Measurements from ENCODE around the gene MCRIP1. TPM values are rescaled to one million over a fixed set of nuclear protein-coding genes. Genes with fewer than 3 reads are reported as not detected.

MCRIP1 gene
- total RNA-seq, 2 donors from 2014 or later: 40.4 to 55.3 TPM

- ATAC-seq (no peak), DNase-seq (ENCODE audit: low spot score in 2 of 2) (no peak)
- no peaks in the 10 kb centered on the region for H3K36me3 Mint-ChIP-seq
- H3K9me3 Mint-ChIP-seq: no peaks in the 10 kb centered on the region
- H3K27ac Mint-ChIP-seq: no peak overlapping the region
Observed at GRCh38 chr17:81815646-81815986, 17.5 kb downstream of the MCRIP1 start.

GRCh38 chr17:81814748-81815645 is 18.1 kb downstream of the MCRIP1 start:
- no peak for DNase-seq (ENCODE audit: low spot score in 2 of 2)
- no peaks in the 10 kb centered on the region for H3K9me3 Mint-ChIP-seq
- no peaks in the 10 kb centered on the region for H3K36me3 Mint-ChIP-seq
- H3K27ac Mint-ChIP-seq: no peak overlapping the region
- no peak for ATAC-seq

- DNase-seq (ENCODE audit: low spot score in 2 of 2) (no peak), ATAC-seq (no peak)
- H3K36me3 Mint-ChIP-seq: no peaks in the 10 kb centered on the region
- H3K27ac Mint-ChIP-seq: no peak overlapping the region
- H3K9me3 Mint-ChIP-seq: no peaks in the 10 kb centered on the region
Observed at GRCh38 chr17:81813861-81814683, 19.0 kb downstream of the MCRIP1 start.

GRCh38 chr17:81813371-81813684 is 19.8 kb downstream of the MCRIP1 start:
- ATAC-seq (no peak), DNase-seq (ENCODE audit: low spot score in 2 of 2) (no peak)
- no peak overlapping the region for H3K27ac Mint-ChIP-seq
- H3K9me3 Mint-ChIP-seq: no peaks in the 10 kb centered on the region
- H3K36me3 Mint-ChIP-seq: no peaks in the 10 kb centered on the region

- H3K36me3 Mint-ChIP-seq: no peaks in the 10 kb centered on the region
- ATAC-seq (no peak), DNase-seq (ENCODE audit: low spot score in 2 of 2) (no peak)
- peak overlapping the region in 1 of 2 donors; percentile 59 for H3K27ac Mint-ChIP-seq
- no peaks in the 10 kb centered on the region for H3K9me3 Mint-ChIP-seq
Observed at GRCh38 chr17:81812571-81813370, 20.3 kb downstream of the MCRIP1 start.

GRCh38 chr17:81811705-81812570 is 21.2 kb downstream of the MCRIP1 start:
- DNase-seq (ENCODE audit: low spot score in 2 of 2) (no peak), ATAC-seq (no peak)
- Mint-ChIP-seq H3K27ac (peak overlapping the region in 1 of 2 donors; percentile 59), H3K36me3 (no peaks in the 10 kb centered on the region), H3K9me3 (no peaks in the 10 kb centered on the region)

- Mint-ChIP-seq H3K9me3 (no peaks in the 10 kb centered on the region), H3K27ac (no peak overlapping the region), H3K36me3 (no peaks in the 10 kb centered on the region)
- DNase-seq (ENCODE audit: low spot score in 2 of 2) (no peak), ATAC-seq (no peak)
Observed at GRCh38 chr17:81810892-81811704, 22.0 kb downstream of the MCRIP1 start.

- H3K27ac Mint-ChIP-seq: no peak overlapping the region
- no peaks in the 10 kb centered on the region for H3K9me3 Mint-ChIP-seq
- ATAC-seq: no peak
- no peaks in the 10 kb centered on the region for H3K36me3 Mint-ChIP-seq
- no peak for DNase-seq (ENCODE audit: low spot score in 2 of 2)
Observed at GRCh38 chr17:81810476-81810875, 22.6 kb downstream of the MCRIP1 start.

- DNase-seq (ENCODE audit: low spot score in 2 of 2): no peak
- Mint-ChIP-seq H3K9me3 (no peaks in the 10 kb centered on the region), H3K27ac (peak overlapping the region in 1 of 2 donors; percentile 46), H3K36me3 (no peaks in the 10 kb centered on the region)
- no peak for ATAC-seq
Observed at GRCh38 chr17:81809556-81809998, 23.5 kb downstream of the MCRIP1 start.

- H3K36me3 Mint-ChIP-seq: no peaks in the 10 kb centered on the region
- DNase-seq (ENCODE audit: low spot score in 2 of 2) (no peak), ATAC-seq (peak; percentile 22 to 40)
- no peak overlapping the region for H3K27ac Mint-ChIP-seq
- H3K9me3 Mint-ChIP-seq: no peaks in the 10 kb centered on the region
Observed at GRCh38 chr17:81808778-81809555, 24.1 kb downstream of the MCRIP1 start.

- H3K36me3 Mint-ChIP-seq: no peaks in the 10 kb centered on the region
- no peak for ATAC-seq
- no peak overlapping the region for H3K27ac Mint-ChIP-seq
- no peaks in the 10 kb centered on the region for H3K9me3 Mint-ChIP-seq
- no peak for DNase-seq (ENCODE audit: low spot score in 2 of 2)
Observed at GRCh38 chr17:81807839-81808238, 25.3 kb downstream of the MCRIP1 start.

GRCh38 chr17:81807210-81807719 is 25.8 kb downstream of the MCRIP1 start:
- DNase-seq (ENCODE audit: low spot score in 2 of 2): no peak
- H3K27ac Mint-ChIP-seq: no peak overlapping the region
- no peaks in the 10 kb centered on the region for H3K36me3 Mint-ChIP-seq
- H3K9me3 Mint-ChIP-seq: no peaks in the 10 kb centered on the region
- no peak for ATAC-seq

- H3K27ac Mint-ChIP-seq: no peak overlapping the region
- DNase-seq (ENCODE audit: low spot score in 2 of 2) (no peak), ATAC-seq (peak in 1 of 2 donors; percentile 8)
- no peaks in the 10 kb centered on the region for H3K36me3 Mint-ChIP-seq
- no peaks in the 10 kb centered on the region for H3K9me3 Mint-ChIP-seq
Observed at GRCh38 chr17:81806461-81807209, 26.5 kb downstream of the MCRIP1 start.

Measured in activated naive CD4-positive, alpha-beta T cell treated with anti-CD3 and anti-CD28 coated beads, Interleukin-2, amount 50 U/mL, for 72 hours (primary cell).